ENCODE measurements around the gene ZNF483. TPM values are rescaled to one million over a fixed set of nuclear protein-coding genes. Genes with fewer than 3 reads are reported as not detected.

ZNF483 gene
- total and polyA plus RNA-seq, 9 of the 15 experiments (the other 6 are each of a cell fraction or from before 2014, with no cell fraction given): 0.04 to 1.0 (median 0.38) TPM

DNA sequence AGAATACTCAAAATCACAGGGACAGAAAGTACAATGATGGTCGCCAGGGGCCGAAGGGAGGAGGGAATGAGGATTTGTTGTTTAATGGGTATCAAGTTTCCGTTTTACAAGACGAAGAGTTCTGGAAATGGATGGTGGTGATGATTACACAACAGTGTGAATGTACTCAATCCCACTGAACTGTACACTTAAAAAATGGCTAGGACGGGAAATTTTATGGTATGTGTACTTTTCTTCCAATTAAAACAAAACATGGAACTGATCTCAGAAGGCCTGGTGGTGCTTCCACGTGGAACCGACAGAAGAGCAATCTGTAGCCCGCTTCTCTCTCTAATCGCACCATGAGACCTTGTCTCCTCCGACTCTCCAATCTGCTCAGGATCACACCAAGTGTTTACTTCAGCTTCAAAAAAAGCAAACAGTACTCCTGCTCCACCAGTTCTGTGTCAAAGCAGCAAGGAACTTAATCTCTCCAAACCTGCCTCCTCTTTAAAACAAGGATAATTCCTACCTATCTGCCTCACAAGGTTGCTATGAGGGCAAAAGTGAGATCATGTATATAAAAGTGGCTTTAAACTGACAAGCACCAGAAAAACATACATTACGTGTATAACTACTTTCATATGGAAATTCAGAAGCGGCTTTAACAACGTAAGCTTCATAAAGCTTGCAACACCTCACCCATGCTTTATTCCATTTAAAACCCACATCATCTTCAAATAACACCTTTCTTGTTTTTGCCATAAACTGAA, 42.9 kb upstream of the ZNF483 start (continued):
- TF ChIP-seq HDAC1 (IDR thresholded peaks at IDR 0.05) (no peak; a peak in 1 of 4 replicates), TARDBP (IDR thresholded peaks at IDR 0.05) (no peak), MGA (IDR thresholded peaks at IDR 0.05) (0 out of 2 replicates have a peak, but pooled peaks have one; percentile 37), SRSF3 (IDR thresholded peaks at IDR 0.05; ENCODE audit: insufficient read depth, low read length) (no peak), ZNF561 (CRISPR knock-in tag; conservative IDR thresholded peaks at IDR 0.05) (no peak), ETS2 (tag; IDR thresholded peaks at IDR 0.05; ENCODE audit: borderline replicate concordance, poor library complexity, severe bottlenecking) (no peak), DEAF1 (CRISPR knock-in tag; IDR thresholded peaks at IDR 0.05) (no peak), MXI1 (IDR thresholded peaks at IDR 0.05; ENCODE audit: low read depth, low read length) (peak; percentile 21; the same call in 1 of the 2 replicates)
- TF ChIP-seq, protein P1, sequence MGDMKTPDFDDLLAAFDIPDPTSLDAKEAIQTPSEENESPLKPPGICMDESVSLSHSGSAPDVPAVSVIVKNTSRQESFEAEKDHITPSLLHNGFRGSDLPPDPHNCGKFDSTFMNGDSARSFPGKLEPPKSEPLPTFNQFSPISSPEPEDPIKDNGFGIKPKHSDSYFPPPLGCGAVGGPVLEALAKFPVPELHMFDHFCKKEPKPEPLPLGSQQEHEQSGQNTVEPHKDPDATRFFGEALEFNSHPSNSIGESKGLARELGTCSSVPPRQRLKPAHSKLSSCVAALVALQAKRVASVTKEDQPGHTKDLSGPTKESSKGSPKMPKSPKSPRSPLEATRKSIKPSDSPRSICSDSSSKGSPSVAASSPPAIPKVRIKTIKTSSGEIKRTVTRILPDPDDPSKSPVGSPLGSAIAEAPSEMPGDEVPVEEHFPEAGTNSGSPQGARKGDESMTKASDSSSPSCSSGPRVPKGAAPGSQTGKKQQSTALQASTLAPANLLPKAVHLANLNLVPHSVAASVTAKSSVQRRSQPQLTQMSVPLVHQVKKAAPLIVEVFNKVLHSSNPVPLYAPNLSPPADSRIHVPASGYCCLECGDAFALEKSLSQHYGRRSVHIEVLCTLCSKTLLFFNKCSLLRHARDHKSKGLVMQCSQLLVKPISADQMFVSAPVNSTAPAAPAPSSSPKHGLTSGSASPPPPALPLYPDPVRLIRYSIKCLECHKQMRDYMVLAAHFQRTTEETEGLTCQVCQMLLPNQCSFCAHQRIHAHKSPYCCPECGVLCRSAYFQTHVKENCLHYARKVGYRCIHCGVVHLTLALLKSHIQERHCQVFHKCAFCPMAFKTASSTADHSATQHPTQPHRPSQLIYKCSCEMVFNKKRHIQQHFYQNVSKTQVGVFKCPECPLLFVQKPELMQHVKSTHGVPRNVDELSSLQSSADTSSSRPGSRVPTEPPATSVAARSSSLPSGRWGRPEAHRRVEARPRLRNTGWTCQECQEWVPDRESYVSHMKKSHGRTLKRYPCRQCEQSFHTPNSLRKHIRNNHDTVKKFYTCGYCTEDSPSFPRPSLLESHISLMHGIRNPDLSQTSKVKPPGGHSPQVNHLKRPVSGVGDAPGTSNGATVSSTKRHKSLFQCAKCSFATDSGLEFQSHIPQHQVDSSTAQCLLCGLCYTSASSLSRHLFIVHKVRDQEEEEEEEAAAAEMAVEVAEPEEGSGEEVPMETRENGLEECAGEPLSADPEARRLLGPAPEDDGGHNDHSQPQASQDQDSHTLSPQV (IDR thresholded peaks at IDR 0.05): 0 out of 2 replicates have a peak, but pooled peaks have one; percentile 46

Measured in K562 (cell line).